Right ventricle myocardium inferior (tissue), 1 donor: ENCODE results near the gene RIPOR1. TPM values are rescaled to one million over a fixed set of nuclear protein-coding genes. Genes with fewer than 3 reads are reported as not detected.

Source experiments
- ATAC-seq: fragments of 200-7000 bp; cut with Tn5 transposase; one replicate; pipeline ENCODE4 v1.9.1; 2020; ENCODE audit warnings: mild to moderate bottlenecking, moderate library complexity
- DNase-seq: peaks from one replicate; pipeline ENCODE4 v3.0.0; 2021; ENCODE audit errors: missing footprints
- intact Hi-C: fragments of 100-400 bp; cut with DNase I; formaldehyde crosslinking; loops from one replicate; pipeline ENCODE4 v1.11.0; 2022
- total RNA-seq: library from RNA; stranded (reverse); fragmentation: NEBNext Ultra II Directional; extraction: Animal tissue kit (Norgen Biotek cat#: 25700); gene quantifications from one replicate; pipeline ENCODE4 v1.2.1, GENCODE V29; 2021
- donor health status: DM: no; HTN: yes; CAD: no; lungs with severe emphysema.

RIPOR1 gene
- total RNA-seq, 1 donor from 2014 or later: 68.4 TPM

DNA sequence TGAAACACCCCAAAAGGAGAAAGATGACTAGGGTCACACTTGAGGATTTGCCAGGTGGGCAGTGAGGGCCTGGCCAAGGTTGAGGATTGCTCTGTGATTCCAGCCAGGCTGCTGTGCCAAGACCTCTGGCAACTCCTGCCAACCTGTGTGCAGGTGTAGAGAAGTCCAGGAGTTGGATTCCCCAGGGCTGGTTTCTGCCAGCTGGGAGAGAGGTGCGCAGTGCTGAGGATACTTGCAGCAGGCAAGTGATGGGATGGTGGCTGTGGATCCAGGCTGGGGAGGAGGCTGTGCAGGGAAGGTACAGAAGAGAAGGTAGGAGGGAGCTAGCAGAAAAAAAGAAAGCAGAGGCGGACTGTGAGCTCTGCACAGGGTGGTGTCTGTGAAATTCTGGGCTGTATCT is 6.6 kb downstream of the RIPOR1 start:
- ATAC-seq (no peak), DNase-seq (no peak)
- intact Hi-C loops: no loop called here

- intact Hi-C loops: no loop called here
- peak; percentile 86 for DNase-seq
- ATAC-seq: peak; percentile 62
Observed at GRCh38 chr16:67537270-67537635, 8.6 kb downstream of the RIPOR1 start.

GRCh38 chr16:67537636-67538591 is 9.3 kb downstream of the RIPOR1 start:
- intact Hi-C loops: no loop called here
- DNase-seq: peak; percentile 84
- ATAC-seq: peak; percentile 61

GRCh38 chr16:67538666-67539101 is 10.1 kb downstream of the RIPOR1 start:
- intact Hi-C loops: no loop called here
- ATAC-seq (no peak), DNase-seq (no peak)

GRCh38 chr16:67539271-67539670 is 10.6 kb downstream of the RIPOR1 start:
- ATAC-seq (no peak), DNase-seq (no peak)
- intact Hi-C loops: no loop called here

DNA sequence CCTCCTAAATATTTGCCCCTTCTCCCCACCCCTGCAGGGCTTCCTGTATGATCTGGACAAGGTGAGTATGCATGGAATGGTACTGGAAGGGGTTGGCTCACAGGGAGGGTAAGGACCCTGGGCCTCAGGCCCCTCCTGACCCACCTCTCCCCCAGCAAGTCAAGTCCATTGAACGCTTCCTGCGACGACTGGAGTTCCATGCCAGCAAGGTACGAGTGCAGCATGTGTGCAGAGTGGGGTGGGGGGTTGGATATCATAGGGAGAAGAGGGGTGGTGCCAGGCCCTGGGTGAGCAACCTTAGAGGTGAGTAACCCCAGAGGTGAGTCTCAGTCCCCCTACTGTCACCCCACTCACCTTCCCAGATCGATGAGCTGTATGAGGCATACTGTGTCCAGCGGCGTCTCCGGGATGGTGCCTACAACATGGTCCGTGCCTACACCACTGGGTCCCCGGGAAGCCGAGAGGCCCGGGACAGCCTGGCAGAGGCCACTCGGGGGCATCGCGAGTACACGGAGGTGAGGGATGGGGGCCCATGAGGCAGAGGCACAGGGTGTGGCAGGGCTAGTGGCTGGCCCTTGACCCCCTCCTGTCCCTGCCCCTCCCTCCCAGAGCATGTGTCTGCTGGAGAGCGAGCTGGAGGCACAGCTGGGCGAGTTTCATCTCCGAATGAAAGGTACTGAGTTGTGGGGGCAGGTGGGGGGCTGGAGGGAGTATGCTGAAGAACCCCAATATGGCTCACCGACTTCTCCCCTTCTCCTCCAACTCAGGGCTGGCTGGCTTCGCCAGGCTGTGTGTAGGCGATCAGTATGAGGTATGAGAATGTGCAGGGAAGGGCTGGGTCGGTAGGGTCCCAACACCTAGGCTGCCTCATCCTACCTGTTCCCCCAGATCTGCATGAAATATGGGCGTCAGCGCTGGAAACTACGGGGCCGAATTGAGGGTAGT is 11.3 kb downstream of the RIPOR1 start:
- DNase-seq: no peak
- intact Hi-C loops: loop anchor here (2.0 kb wide), 1 partner anchor 21 kb away; no protein-coding TSS in a partner anchor

GRCh38 chr16:67540756-67541155 is 12.1 kb downstream of the RIPOR1 start:
- DNase-seq: no peak
- no peak for ATAC-seq
- intact Hi-C loops: loop anchor here (2.0 kb wide), 1 partner anchor 20 kb away; no protein-coding TSS in a partner anchor

More for the DNA sequence above, 11.3 kb downstream of the RIPOR1 start:
- ATAC-seq: no peak

- ATAC-seq (no peak), DNase-seq (peak; percentile 14)
- intact Hi-C loops: loop anchor here (2.0 kb wide), 1 partner anchor 19 kb away; no protein-coding TSS in a partner anchor
Observed at GRCh38 chr16:67541391-67542263, 13.0 kb downstream of the RIPOR1 start.

GRCh38 chr16:67542464-67542863 is 13.8 kb downstream of the RIPOR1 start:
- ATAC-seq (peak; percentile 3), DNase-seq (no peak)
- intact Hi-C loops: no loop called here

- intact Hi-C loops: no loop called here
- ATAC-seq (no peak), DNase-seq (no peak)
Observed at GRCh38 chr16:67543036-67543435, 14.4 kb downstream of the RIPOR1 start.

GRCh38 chr16:67543582-67543981 is 15.0 kb downstream of the RIPOR1 start:
- DNase-seq (no peak), ATAC-seq (no peak)
- intact Hi-C loops: no loop called here

DNA sequence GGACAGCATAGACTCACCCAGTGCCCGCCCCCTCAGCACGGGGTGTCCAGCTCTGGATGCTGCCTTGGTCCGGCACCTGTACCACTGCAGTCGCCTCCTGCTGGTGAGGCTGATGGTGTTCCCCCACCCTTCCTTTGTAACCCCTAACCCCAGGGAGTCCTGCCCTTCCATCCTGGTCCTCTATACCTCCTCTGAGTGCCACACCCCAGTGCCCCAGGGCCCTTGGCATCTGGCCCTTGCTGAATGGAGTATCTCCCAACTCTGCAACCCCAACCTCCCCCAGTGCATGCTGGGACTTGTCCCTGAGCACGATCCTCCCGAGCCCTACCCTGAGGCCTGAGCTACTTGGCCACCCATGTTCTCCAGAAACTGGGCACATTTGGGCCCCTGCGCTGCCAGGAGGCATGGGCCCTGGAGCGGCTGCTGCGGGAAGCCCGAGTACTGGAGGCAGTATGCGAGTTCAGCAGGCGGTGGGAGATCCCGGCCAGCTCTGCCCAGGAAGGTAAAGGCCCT is 15.8 kb downstream of the RIPOR1 start:
- ATAC-seq (no peak), DNase-seq (no peak)
- intact Hi-C loops: no loop called here

GRCh38 chr16:67544844-67545664 is 16.4 kb downstream of the RIPOR1 start:
- DNase-seq (no peak), ATAC-seq (no peak)
- intact Hi-C loops: no loop called here

DNA sequence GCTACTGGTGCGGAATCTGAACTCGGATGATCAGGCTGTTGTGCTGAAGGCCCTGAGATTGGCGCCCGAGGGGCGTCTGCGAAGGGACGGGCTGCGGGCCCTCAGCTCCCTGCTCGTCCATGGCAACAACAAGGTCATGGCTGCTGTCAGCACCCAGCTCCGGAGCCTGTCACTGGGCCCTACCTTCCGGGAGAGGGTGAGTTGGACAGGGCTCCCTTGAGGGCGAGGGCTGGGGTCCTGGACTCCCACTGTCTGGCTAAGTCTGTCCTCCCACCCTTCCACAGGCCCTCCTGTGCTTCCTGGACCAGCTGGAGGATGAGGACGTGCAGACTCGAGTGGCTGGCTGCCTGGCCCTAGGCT is 17.0 kb downstream of the RIPOR1 start:
- no peak for DNase-seq
- ATAC-seq: no peak
- intact Hi-C loops: loop anchor here (2.0 kb wide), 1 partner anchor 17 kb away; the partner anchor contains the start of gene CTCF

DNA sequence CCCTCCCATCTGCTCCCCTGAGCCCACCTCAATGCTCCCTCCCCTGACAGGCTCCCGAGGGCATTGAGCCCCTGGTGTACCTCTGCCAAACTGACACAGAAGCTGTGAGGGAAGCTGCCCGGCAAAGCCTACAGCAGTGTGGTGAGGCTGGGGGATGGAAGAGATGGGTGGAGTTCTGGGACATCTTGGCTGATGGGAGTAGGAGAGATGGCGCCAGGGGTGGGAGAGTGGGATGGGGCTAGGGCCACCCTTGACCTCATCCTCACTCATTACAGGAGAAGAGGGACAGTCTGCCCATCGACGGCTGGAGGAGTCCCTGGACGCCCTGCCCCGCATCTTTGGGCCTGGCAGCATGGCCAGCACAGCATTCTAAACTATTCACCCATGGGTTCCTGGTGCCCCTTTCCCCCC is 17.5 kb downstream of the RIPOR1 start:
- DNase-seq: no peak
- intact Hi-C loops: loop anchor here (2.0 kb wide), 1 partner anchor 17 kb away; the partner anchor contains the start of gene CTCF

GRCh38 chr16:67546761-67547422 is 18.3 kb downstream of the RIPOR1 start:
- peak; percentile 69 for ATAC-seq
- intact Hi-C loops: loop anchor here (2.0 kb wide), 1 partner anchor 16 kb away; the partner anchor contains the start of gene CTCF
- peak; percentile 87 for DNase-seq

More for the DNA sequence above, 17.5 kb downstream of the RIPOR1 start:
- ATAC-seq: no peak
